Heart right ventricle (tissue), 16 donors: ENCODE data around the gene AFP. TPM values are rescaled to one million over a fixed set of nuclear protein-coding genes. Genes with fewer than 3 reads are reported as not detected.

Experiments used
- ATAC-seq, 8 donors: fragments of 200-7000 bp; cut with Tn5 transposase; one replicate each; pipeline ENCODE4 v1.9.1; 2020; ENCODE audit warnings: mild to moderate bottlenecking in 8 of 8, moderate library complexity in 8 of 8, moderate number of reproducible peaks in 1 of 8
- DNase-seq, 2 donors: peaks; one replicate each; pipeline ENCODE4 v3.0.0-alpha.2; 2020
- H3K27ac ChIP-seq, 10 donors: fragments of 200-600 bp; sonication (generic) in 2 of 10; one replicate each; pipeline versions ENCODE4 v1.5.0 to v1.8.0; 2020 to 2022; ENCODE audit warnings: mild to moderate bottlenecking in 3 of 10
- H3K27me3 ChIP-seq, 7 donors: fragments of 200-600 bp; one replicate each; pipeline ENCODE4 v1.8.0; 2021 to 2022; ENCODE audit warnings: mild to moderate bottlenecking in 2 of 7
- H3K36me3 ChIP-seq, 9 donors: fragments of 200-600 bp; sonication (generic) in 1 of 9; one replicate each; pipeline versions ENCODE4 v1.5.0 to v1.8.0; 2020 to 2022; ENCODE audit warnings: mild to moderate bottlenecking in 2 of 9
- H3K4me1 ChIP-seq, 9 donors: fragments of 200-600 bp; sonication (generic) in 1 of 9; one replicate each; pipeline versions ENCODE4 v1.5.0 to v1.8.0; 2020 to 2022; ENCODE audit warnings: mild to moderate bottlenecking in 4 of 9
- H3K4me3 ChIP-seq, 10 donors: fragments of 200-600 bp; sonication (generic) in 2 of 10; one replicate each; pipeline versions ENCODE4 v1.5.0 to v1.8.0; 2020 to 2022; ENCODE audit warnings: mild to moderate bottlenecking in 7 of 10, moderate library complexity in 2 of 10
- H3K9me3 ChIP-seq, 11 donors: fragments of 200-600 bp in 10 of 11; sonication (generic) in 2 of 11; one replicate each; pipeline versions ENCODE4 v1.5.0 to v1.8.0; 2013 to 2022; ENCODE audit warnings: mild to moderate bottlenecking in 2 of 11, control low read depth in 1 of 11, moderate library complexity in 1 of 11
- WGBS, 2 donors: extraction: QIAGEN DNeasy Blood & Tissue Kit; methylation state at CpG; one replicate each; pipeline ENCODE4 v1.1.7; 2013; ENCODE audit warnings: inconsistent platforms in 1 of 2; 5-methylcytosine and 5-hydroxymethylcytosine counted together
- intact Hi-C, 10 donors: fragments of 100-400 bp; cut with DNase I; formaldehyde crosslinking; loops; one replicate each; pipeline versions ENCODE4 v1.11.1 to v1.14.2; 2022
- polyA plus RNA-seq, 2 donors: library from polyadenylated mRNA; stranded (reverse); fragments of 200-250 nt; gene quantifications; one replicate each; pipeline ENCODE4 v1.2.3, GENCODE V29; 2013
- total RNA-seq, 10 donors: library from RNA; stranded (reverse); fragmentation: NEBNext Ultra II Directional in 3 of 10; extraction: Animal tissue kit (Norgen Biotek cat#: 25700) in 3 of 10; gene quantifications; one replicate each; pipeline versions ENCODE4 v1.2.1 to v1.2.4, GENCODE V29; 2021 to 2023
- TF ChIP-seq, protein P1 (sequence below), 9 donors: fragments of 200-600 bp; sonication (generic) in 2 of 9; IDR thresholded peaks; one replicate each; pipeline versions ENCODE4 v1.5.0 to v1.8.0; 2021 to 2022; ENCODE audit warnings: antibody characterized with exemption in 9 of 9, mild to moderate bottlenecking in 5 of 9, moderate library complexity in 1 of 9
- donor health status: Arrhythmogenic right ventricular cardiomyopathy.
- donor health status: ischemic (EF 13 %, LVEDD 7.1; RV severe dilation, severe dysfunction).
- donor health status: healthy with polysubstance abuse.
- donor health status: DM: no; HTN: yes; CAD: no.
- donor health status: DM: no; HTN: no; CAD: no.
- donor health status: ischemic (EF 25% LVEDD 6.9; RV normal size, moderate dysfunction).
- donor health status: ischemic (EF 25% LVEDD 5.7; RV mildly dilated, moderate dysfunction).
- donor health status: healthy.
- donor health status: DM: yes; HTN: yes; CAD: no.
- donor health status: Ischemic cardiomyopathy.
- donor health status: ischemic (EF 35%, LVEDD 5.7; RV mildly dilated, moderate dysfunction).
- donor health status: nonischemic (EF 11% LVEDD 7.7; RV severe dilation, severe dysfunction).
- donor health status: DM: yes; HTN: yes; CAD: no.
- donor health status: PGD.
- donor health status: ischemic (EF 29% LVEDD 5.4; RV normal size, mild dysfunction).
- donor health status: nonischemic (EF 23%, LVEDD 6.1; RV moderate dilation, normal function).

The AFP gene
- total and polyA plus RNA-seq, 12 donors = not detected

DNA sequence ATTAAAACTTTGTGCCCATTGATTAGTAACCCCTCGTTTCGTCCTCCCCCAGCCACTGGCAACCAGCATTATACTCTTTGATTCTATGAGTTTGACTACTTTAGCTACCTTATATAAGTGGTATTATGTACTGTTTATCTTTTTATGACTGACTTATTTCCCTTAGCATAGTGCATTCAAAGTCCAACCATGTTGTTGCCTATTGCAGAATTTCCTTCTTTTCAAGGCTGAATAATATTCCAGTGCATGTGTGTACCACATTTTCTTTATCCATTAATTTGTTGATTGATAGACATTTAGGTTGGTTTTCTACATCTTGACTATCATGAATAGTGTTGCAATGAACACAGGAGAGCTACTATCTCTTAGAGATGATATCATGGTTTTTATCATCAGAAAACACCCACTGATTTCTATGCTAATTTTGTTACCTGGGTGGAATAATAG, 28.8 kb upstream of the AFP start:
- Histone ChIP-seq H3K27me3 (peaks cover 0 to 5% (median 0%) of the 10 kb centered on the region in 7 donors), H3K27ac (no peak overlapping the region), H3K4me1 (no peaks in the 10 kb centered on the region), H3K4me3 (no peak overlapping the region), H3K36me3 (no peaks in the 10 kb centered on the region), H3K9me3 (no peaks in the 10 kb centered on the region)
- DNase-seq (no peak), ATAC-seq (no peak)
- TF ChIP-seq, protein P1, sequence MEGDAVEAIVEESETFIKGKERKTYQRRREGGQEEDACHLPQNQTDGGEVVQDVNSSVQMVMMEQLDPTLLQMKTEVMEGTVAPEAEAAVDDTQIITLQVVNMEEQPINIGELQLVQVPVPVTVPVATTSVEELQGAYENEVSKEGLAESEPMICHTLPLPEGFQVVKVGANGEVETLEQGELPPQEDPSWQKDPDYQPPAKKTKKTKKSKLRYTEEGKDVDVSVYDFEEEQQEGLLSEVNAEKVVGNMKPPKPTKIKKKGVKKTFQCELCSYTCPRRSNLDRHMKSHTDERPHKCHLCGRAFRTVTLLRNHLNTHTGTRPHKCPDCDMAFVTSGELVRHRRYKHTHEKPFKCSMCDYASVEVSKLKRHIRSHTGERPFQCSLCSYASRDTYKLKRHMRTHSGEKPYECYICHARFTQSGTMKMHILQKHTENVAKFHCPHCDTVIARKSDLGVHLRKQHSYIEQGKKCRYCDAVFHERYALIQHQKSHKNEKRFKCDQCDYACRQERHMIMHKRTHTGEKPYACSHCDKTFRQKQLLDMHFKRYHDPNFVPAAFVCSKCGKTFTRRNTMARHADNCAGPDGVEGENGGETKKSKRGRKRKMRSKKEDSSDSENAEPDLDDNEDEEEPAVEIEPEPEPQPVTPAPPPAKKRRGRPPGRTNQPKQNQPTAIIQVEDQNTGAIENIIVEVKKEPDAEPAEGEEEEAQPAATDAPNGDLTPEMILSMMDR (IDR thresholded peaks at IDR 0.05) = no peak
- 79 to 87% methylated on average over 2 of the region's 2 CpGs for WGBS, 2 donors
- intact Hi-C loops = no loop called here

DNA sequence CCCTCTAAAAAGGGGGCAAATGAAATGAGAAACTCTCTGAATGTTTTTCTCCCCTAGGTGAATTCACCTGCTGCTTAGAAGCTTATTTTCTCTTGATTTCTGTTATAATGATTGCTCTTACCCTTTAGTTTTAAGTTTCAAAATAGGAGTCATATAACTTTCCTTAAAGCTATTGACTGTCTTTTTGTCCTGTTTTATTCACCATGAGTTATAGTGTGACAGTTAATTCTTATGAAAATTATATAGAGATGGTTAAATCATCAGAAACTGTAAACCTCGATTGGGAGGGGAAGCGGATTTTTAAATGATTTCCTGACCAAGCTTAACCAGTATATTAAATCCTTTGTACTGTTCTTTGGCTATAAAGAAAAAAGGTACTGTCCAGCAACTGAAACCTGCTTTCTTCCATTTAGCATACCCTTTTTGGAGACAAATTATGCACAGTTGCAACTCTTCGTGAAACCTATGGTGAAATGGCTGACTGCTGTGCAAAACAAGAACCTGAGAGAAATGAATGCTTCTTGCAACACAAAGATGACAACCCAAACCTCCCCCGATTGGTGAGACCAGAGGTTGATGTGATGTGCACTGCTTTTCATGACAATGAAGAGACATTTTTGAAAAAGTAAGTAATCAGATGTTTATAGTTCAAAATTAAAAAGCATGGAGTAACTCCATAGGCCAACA, 27.7 kb upstream of the AFP start:
- TF ChIP-seq, protein P1 (IDR thresholded peaks at IDR 0.05) = no peak
- H3K27me3 ChIP-seq = peaks cover 0 to 5% (median 0%) of the 10 kb centered on the region in 7 donors
- H3K9me3 ChIP-seq = no peaks in the 10 kb centered on the region
- 72 to 76% methylated on average over 4 of the region's 4 CpGs for WGBS, 2 donors
- H3K36me3 ChIP-seq = no peaks in the 10 kb centered on the region
- DNase-seq = no peak
- intact Hi-C loops = no loop called here
- no peak overlapping the region for H3K27ac ChIP-seq
- H3K4me1 ChIP-seq = no peaks in the 10 kb centered on the region
- H3K4me3 ChIP-seq = no peak overlapping the region
- no peak for ATAC-seq

DNA sequence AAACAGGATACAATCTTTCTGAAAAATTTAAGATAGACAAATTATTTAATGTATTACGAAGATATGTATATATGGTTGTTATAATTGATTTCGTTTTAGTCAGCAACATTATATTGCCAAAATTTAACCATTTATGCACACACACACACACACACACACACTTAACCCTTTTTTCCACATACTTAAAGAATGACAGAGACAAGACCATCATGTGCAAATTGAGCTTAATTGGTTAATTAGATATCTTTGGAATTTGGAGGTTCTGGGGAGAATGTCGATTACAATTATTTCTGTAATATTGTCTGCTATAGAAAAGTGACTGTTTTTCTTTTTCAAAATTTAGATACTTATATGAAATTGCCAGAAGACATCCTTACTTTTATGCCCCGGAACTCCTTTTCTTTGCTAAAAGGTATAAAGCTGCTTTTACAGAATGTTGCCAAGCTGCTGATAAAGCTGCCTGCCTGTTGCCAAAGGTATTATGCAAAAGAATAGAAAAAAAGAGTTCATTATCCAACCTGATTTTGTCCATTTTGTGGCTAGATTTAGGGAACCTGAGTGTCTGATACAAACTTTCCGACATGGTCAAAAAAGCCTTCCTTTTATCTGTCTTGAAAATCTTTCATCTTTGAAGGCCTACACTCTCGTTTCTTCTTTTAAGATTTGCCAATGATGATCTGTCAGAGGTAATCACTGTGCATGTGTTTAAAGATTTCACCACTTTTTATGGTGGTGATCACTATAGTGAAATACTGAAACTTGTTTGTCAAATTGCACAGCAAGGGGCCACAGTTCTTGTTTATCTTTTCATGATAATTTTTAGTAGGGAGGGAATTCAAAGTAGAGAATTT, 26.8 kb upstream of the AFP start:
- Histone ChIP-seq H3K36me3 (no peaks in the 10 kb centered on the region), H3K4me1 (no peaks in the 10 kb centered on the region), H3K27me3 (peaks cover 0 to 5% (median 0%) of the 10 kb centered on the region in 7 donors), H3K27ac (no peak overlapping the region), H3K9me3 (no peaks in the 10 kb centered on the region), H3K4me3 (no peak overlapping the region)
- DNase-seq (no peak), ATAC-seq (no peak)
- intact Hi-C loops = no loop called here
- TF ChIP-seq, protein P1 (IDR thresholded peaks at IDR 0.05) = no peak
- WGBS, 2 donors = 76 to 87% methylated on average over 6 of the region's 6 CpGs

DNA sequence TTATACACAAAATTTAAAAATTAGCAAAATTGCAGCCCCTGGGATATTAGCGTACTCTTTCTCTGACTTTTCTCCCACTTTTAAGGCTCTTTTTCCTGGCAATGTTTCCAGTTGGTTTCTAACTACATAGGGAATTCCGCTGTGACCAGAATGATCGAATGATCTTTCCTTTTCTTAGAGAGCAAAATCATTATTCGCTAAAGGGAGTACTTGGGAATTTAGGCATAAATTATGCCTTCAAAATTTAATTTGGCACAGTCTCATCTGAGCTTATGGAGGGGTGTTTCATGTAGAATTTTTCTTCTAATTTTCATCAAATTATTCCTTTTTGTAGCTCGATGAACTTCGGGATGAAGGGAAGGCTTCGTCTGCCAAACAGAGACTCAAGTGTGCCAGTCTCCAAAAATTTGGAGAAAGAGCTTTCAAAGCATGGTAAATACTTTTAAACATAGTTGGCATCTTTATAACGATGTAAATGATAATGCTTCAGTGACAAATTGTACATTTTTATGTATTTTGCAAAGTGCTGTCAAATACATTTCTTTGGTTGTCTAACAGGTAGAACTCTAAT, 26.0 kb upstream of the AFP start:
- H3K27me3 ChIP-seq = peaks cover 0 to 5% (median 0%) of the 10 kb centered on the region in 7 donors
- TF ChIP-seq, protein P1 (IDR thresholded peaks at IDR 0.05) = no peak
- no peak for ATAC-seq
- no peaks in the 10 kb centered on the region for H3K9me3 ChIP-seq
- 83 to 88% methylated on average over 8 of the region's 8 CpGs for WGBS, 2 donors
- intact Hi-C loops = no loop called here
- H3K27ac ChIP-seq = no peak overlapping the region
- no peaks in the 10 kb centered on the region for H3K36me3 ChIP-seq
- no peak for DNase-seq
- no peak overlapping the region for H3K4me3 ChIP-seq
- H3K4me1 ChIP-seq = no peaks in the 10 kb centered on the region
